GM21381 (cell line): ENCODE data around the gene AURKA.
"Not testable (repeated sequence)": the region's sequence is repeated elsewhere in the genome, so short reads cannot be mapped to it uniquely, and the experiment has no call there.

Experiments
- ATAC-seq: cut with Tn5 transposase; IDR thresholded peaks from one replicate; pipeline ENCODE4 v1.9.1; 2021; ENCODE audit warnings: mild to moderate bottlenecking, moderate library complexity; ENCODE audit not compliant: unreplicated experiment

AURKA gene

GRCh38 chr20:56391596-56392131, 351 bp downstream of the AURKA start:
- peak; percentile 37 for ATAC-seq

GRCh38 chr20:56391037-56391436, 978 bp downstream of the AURKA start:
- ATAC-seq, result no peak

GRCh38 chr20:56390396-56390795, 1.6 kb downstream of the AURKA start:
- ATAC-seq, result not testable (repeated sequence)

- no peak for ATAC-seq
These were observed 2.2 kb downstream of the AURKA start for GRCh38 chr20:56389807-56390206.

- no peak for ATAC-seq
These were observed 3.1 kb downstream of the AURKA start for GRCh38 chr20:56388882-56389281.

- no peak for ATAC-seq
These were observed 5.8 kb downstream of the AURKA start for GRCh38 chr20:56386219-56386618.

- ATAC-seq, result no peak
These were observed 6.9 kb downstream of the AURKA start for GRCh38 chr20:56385130-56385529.

- no peak for ATAC-seq
These were observed 8.7 kb downstream of the AURKA start for GRCh38 chr20:56383334-56383733.

- no peak for ATAC-seq
These were observed 9.3 kb downstream of the AURKA start for GRCh38 chr20:56382696-56383095.

GRCh38 chr20:56381501-56381900, 10.5 kb downstream of the AURKA start:
- no peak for ATAC-seq

- ATAC-seq, result no peak
These were observed 11.6 kb downstream of the AURKA start for GRCh38 chr20:56380375-56380774.

- ATAC-seq, result no peak
These were observed 13.6 kb downstream of the AURKA start for GRCh38 chr20:56378386-56378785.

- no peak for ATAC-seq
These were observed 15.7 kb downstream of the AURKA start for GRCh38 chr20:56376331-56376730.

- ATAC-seq, result peak; percentile 66
These were observed 18.1 kb downstream of the AURKA start for GRCh38 chr20:56373942-56374341.

GRCh38 chr20:56372850-56373249, 19.2 kb downstream of the AURKA start:
- no peak for ATAC-seq

- ATAC-seq, result no peak
These were observed 20.0 kb downstream of the AURKA start for GRCh38 chr20:56371977-56372376.

- ATAC-seq, result no peak
These were observed 22.8 kb downstream of the AURKA start for GRCh38 chr20:56369179-56369578.

- ATAC-seq, result no peak
These were observed 23.5 kb downstream of the AURKA start for GRCh38 chr20:56368351-56369134.

- no peak for ATAC-seq
These were observed 28.5 kb downstream of the AURKA start for GRCh38 chr20:56363491-56363890.

GRCh38 chr20:56362833-56363413, 29.1 kb downstream of the AURKA start:
- ATAC-seq, result no peak

GRCh38 chr20:56361900-56362299, 30.1 kb downstream of the AURKA start:
- ATAC-seq, result no peak

- no peak for ATAC-seq
These were observed 31.2 kb downstream of the AURKA start for GRCh38 chr20:56360908-56361205.
